ENCODE data around the gene TBC1D23. TPM values are rescaled to one million over a fixed set of nuclear protein-coding genes. Genes with fewer than 3 reads are reported as not detected.
"Not testable (repeated sequence)": the region's sequence is repeated elsewhere in the genome, so short reads cannot be mapped to it uniquely, and the experiment has no call there.

The TBC1D23 gene
- total RNA-seq, 1 donor from 2014 or later, result 17.6 TPM

- H3K9me3 Mint-ChIP-seq, result peaks cover 9% of the 10 kb centered on the region
- intact Hi-C loops (cut with micrococcal nuclease), result loop anchor here (5.0 to 10.0 kb wide), 3 partner anchors 256 to 1052 kb away; no protein-coding TSS in a partner anchor
- peaks cover 14% of the 10 kb centered on the region for H3K36me3 Mint-ChIP-seq (ENCODE audit: low read depth)
- H3K27me3 Mint-ChIP-seq, result no peaks in the 10 kb centered on the region
- no peak for DNase-seq
- H3K4me3 Mint-ChIP-seq, result no peak overlapping the region
- H3K4me1 Mint-ChIP-seq, result peaks cover 10% of the 10 kb centered on the region
- no peak overlapping the region for H3K27ac Mint-ChIP-seq
Observed at GRCh38 chr3:100330651-100331050, 69.9 kb downstream of the TBC1D23 start.

- no peak overlapping the region for H3K27ac Mint-ChIP-seq
Observed at GRCh38 chr3:100331660-100332059, 70.9 kb downstream of the TBC1D23 start.

GRCh38 chr3:100333051-100333450 is 72.3 kb downstream of the TBC1D23 start:
- Mint-ChIP-seq H3K9me3 (no peaks in the 10 kb centered on the region), H3K4me1 (peaks cover 18% of the 10 kb centered on the region), H3K27me3 (no peaks in the 10 kb centered on the region), H3K4me3 (no peak overlapping the region), H3K36me3 (ENCODE audit: low read depth) (peaks cover under 1% of the 10 kb centered on the region), H3K27ac (no peak overlapping the region)
- intact Hi-C loops (cut with micrococcal nuclease), result loop anchor here (5.0 to 10.0 kb wide), 3 partner anchors 258 to 1049 kb away; no protein-coding TSS in a partner anchor
- DNase-seq, result no peak

More at GRCh38 chr3:100331660-100332059, 70.9 kb downstream of the TBC1D23 start:
- no peak for DNase-seq
- Mint-ChIP-seq H3K4me1 (peaks cover 15% of the 10 kb centered on the region), H3K36me3 (ENCODE audit: low read depth) (peaks cover 10% of the 10 kb centered on the region), H3K9me3 (peaks cover 9% of the 10 kb centered on the region), H3K27me3 (no peaks in the 10 kb centered on the region), H3K4me3 (no peak overlapping the region)
- intact Hi-C loops (cut with micrococcal nuclease), result loop anchor here (5.0 to 10.0 kb wide), 3 partner anchors 257 to 1051 kb away; no protein-coding TSS in a partner anchor

- Mint-ChIP-seq H3K9me3 (no peaks in the 10 kb centered on the region), H3K4me3 (peak overlapping the region; percentile 95), H3K27me3 (no peaks in the 10 kb centered on the region), H3K4me1 (peaks cover 18% of the 10 kb centered on the region), H3K27ac (peak overlapping the region; percentile 55), H3K36me3 (ENCODE audit: low read depth) (no peaks in the 10 kb centered on the region)
- intact Hi-C loops (cut with micrococcal nuclease), result loop anchor here (1.0 to 10.0 kb wide), 7 partner anchors 18 to 1048 kb away; partner anchors contain the start of genes LNP1, TBC1D23 and TOMM70
- DNase-seq, result no peak
Observed at GRCh38 chr3:100333970-100334487, 73.2 kb downstream of the TBC1D23 start.

- no peaks in the 10 kb centered on the region for H3K27me3 Mint-ChIP-seq
- peak within 1 kb of the TSS; percentile 98 for H3K27ac Mint-ChIP-seq
- intact Hi-C loops (cut with micrococcal nuclease), result loop anchor here (1.0 to 10.0 kb wide), 7 partner anchors 18 to 1048 kb away; partner anchors contain the start of genes LNP1, TBC1D23 and TOMM70
- peak; percentile 93 for DNase-seq
- peak within 1 kb of the TSS; percentile 95 for H3K4me3 Mint-ChIP-seq
- no peaks in the 10 kb centered on the region for H3K36me3 Mint-ChIP-seq (ENCODE audit: low read depth)
- peaks cover 18% of the 10 kb centered on the region for H3K4me1 Mint-ChIP-seq
- H3K9me3 Mint-ChIP-seq, result no peaks in the 10 kb centered on the region
Observed at GRCh38 chr3:100334488-100335351, 73.9 kb downstream of the TBC1D23 start, which contains the start of gene NIT2. Gene NIT2 (plus strand): TSS chr3:100334757. CDS start chr3:100334792, 35 bp downstream.

- peak overlapping the region; percentile 98 for H3K27ac Mint-ChIP-seq
- H3K4me3 Mint-ChIP-seq, result peak overlapping the region; percentile 95
- H3K9me3 Mint-ChIP-seq, result no peaks in the 10 kb centered on the region
- peaks cover 3% of the 10 kb centered on the region for H3K36me3 Mint-ChIP-seq (ENCODE audit: low read depth)
- H3K4me1 Mint-ChIP-seq, result peaks cover 18% of the 10 kb centered on the region
- peak; percentile 65 for DNase-seq
- intact Hi-C loops (cut with micrococcal nuclease), result loop anchor here (2.0 to 10.0 kb wide), 3 partner anchors 75 to 375 kb away; partner anchors contain the start of gene TBC1D23
- H3K27me3 Mint-ChIP-seq, result no peaks in the 10 kb centered on the region
Observed at GRCh38 chr3:100335434-100335833, 74.6 kb downstream of the TBC1D23 start.

- not testable (repeated sequence) for H3K9me3 Mint-ChIP-seq, H3K27ac Mint-ChIP-seq, H3K27me3 Mint-ChIP-seq
- Mint-ChIP-seq H3K4me1 (peaks cover 18% of the 10 kb centered on the region), H3K36me3 (ENCODE audit: low read depth) (peaks cover 10% of the 10 kb centered on the region), H3K4me3 (peak overlapping the region; percentile 95)
- peak; percentile 52 for DNase-seq
- intact Hi-C loops (cut with micrococcal nuclease), result loop anchor here (10.0 kb wide), 1 partner anchor 261 kb away; no protein-coding TSS in a partner anchor
Observed at GRCh38 chr3:100336229-100336628, 75.4 kb downstream of the TBC1D23 start.

GRCh38 chr3:100338911-100339310 is 78.1 kb downstream of the TBC1D23 start:
- DNase-seq, result no peak
- Mint-ChIP-seq H3K36me3 (ENCODE audit: low read depth) (peaks cover 28% of the 10 kb centered on the region), H3K4me3 (no peak overlapping the region), H3K4me1 (peaks cover 33% of the 10 kb centered on the region), H3K27me3 (no peaks in the 10 kb centered on the region), H3K9me3 (no peaks in the 10 kb centered on the region), H3K27ac (no peak overlapping the region)
- intact Hi-C loops (cut with micrococcal nuclease), result loop anchor here (10.0 kb wide), 1 partner anchor 264 kb away; no protein-coding TSS in a partner anchor

GRCh38 chr3:100339786-100340185 is 79.0 kb downstream of the TBC1D23 start:
- peaks cover 36% of the 10 kb centered on the region for H3K4me1 Mint-ChIP-seq
- intact Hi-C loops (cut with micrococcal nuclease), result loop anchor here (10.0 kb wide), 1 partner anchor 265 kb away; no protein-coding TSS in a partner anchor
- no peak overlapping the region for H3K27ac Mint-ChIP-seq
- DNase-seq, result no peak
- H3K27me3 Mint-ChIP-seq, result no peaks in the 10 kb centered on the region
- H3K36me3 Mint-ChIP-seq (ENCODE audit: low read depth), result peaks cover 35% of the 10 kb centered on the region
- H3K4me3 Mint-ChIP-seq, result no peak overlapping the region
- no peaks in the 10 kb centered on the region for H3K9me3 Mint-ChIP-seq

- Mint-ChIP-seq H3K27me3 (no peaks in the 10 kb centered on the region), H3K27ac (no peak overlapping the region), H3K4me3 (no peak overlapping the region), H3K9me3 (no peaks in the 10 kb centered on the region), H3K4me1 (peaks cover 31% of the 10 kb centered on the region), H3K36me3 (ENCODE audit: low read depth) (peaks cover 39% of the 10 kb centered on the region)
- DNase-seq, result no peak
- intact Hi-C loops (cut with micrococcal nuclease), result no loop called here
Observed at GRCh38 chr3:100340527-100340926, 79.7 kb downstream of the TBC1D23 start.

GRCh38 chr3:100348727-100349126 is 87.9 kb downstream of the TBC1D23 start:
- no peaks in the 10 kb centered on the region for H3K27me3 Mint-ChIP-seq
- no peak for DNase-seq
- H3K4me1 Mint-ChIP-seq, result peaks cover 9% of the 10 kb centered on the region
- H3K27ac Mint-ChIP-seq, result no peak overlapping the region
- H3K9me3 Mint-ChIP-seq, result no peaks in the 10 kb centered on the region
- H3K4me3 Mint-ChIP-seq, result no peak overlapping the region
- intact Hi-C loops (cut with micrococcal nuclease), result no loop called here
- H3K36me3 Mint-ChIP-seq (ENCODE audit: low read depth), result peaks cover 76% of the 10 kb centered on the region

GRCh38 chr3:100351770-100352169 is 91.0 kb downstream of the TBC1D23 start:
- intact Hi-C loops (cut with micrococcal nuclease); DNase-seq; H3K27ac Mint-ChIP-seq; H3K9me3 Mint-ChIP-seq; H3K4me1 Mint-ChIP-seq; H3K27me3 Mint-ChIP-seq; H3K4me3 Mint-ChIP-seq: not testable (repeated sequence)
- peaks cover 68% of the 10 kb centered on the region for H3K36me3 Mint-ChIP-seq (ENCODE audit: low read depth)

GRCh38 chr3:100352296-100353231 is 91.8 kb downstream of the TBC1D23 start:
- no peaks in the 10 kb centered on the region for H3K27me3 Mint-ChIP-seq
- no peaks in the 10 kb centered on the region for H3K9me3 Mint-ChIP-seq
- DNase-seq, result no peak
- no peak overlapping the region for H3K27ac Mint-ChIP-seq
- peaks cover 67% of the 10 kb centered on the region for H3K36me3 Mint-ChIP-seq (ENCODE audit: low read depth)
- H3K4me1 Mint-ChIP-seq, result no peaks in the 10 kb centered on the region
- intact Hi-C loops (cut with micrococcal nuclease), result no loop called here
- no peak overlapping the region for H3K4me3 Mint-ChIP-seq

Measured in activated CD4-positive, alpha-beta T cell treated with anti-CD3 and anti-CD28 coated beads, Interleukin-2, amount 10 ng/mL, durations not matched to agents 24 days and 14 days (primary cell).